ENCODE results near the gene GRIP2.

Gene GRIP2

DNA sequence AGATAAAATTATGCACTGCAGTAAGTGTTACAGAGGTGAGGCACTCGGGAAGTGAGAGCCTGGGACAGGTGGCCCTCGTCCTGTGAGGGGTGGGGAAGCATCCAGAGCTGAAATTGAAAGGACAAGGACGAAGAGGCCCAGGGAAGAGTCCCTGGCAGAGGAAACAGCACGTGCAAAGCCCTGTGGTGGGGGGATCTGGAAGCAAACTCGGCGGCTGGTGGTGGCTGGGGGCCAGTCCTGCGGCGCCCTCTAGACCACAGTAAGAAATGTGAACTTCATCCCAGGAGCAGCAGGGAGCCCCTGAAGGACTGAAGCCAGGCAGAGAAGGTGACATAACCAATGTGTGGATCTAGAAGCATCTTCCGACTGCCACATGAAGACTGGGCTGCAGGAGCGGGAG lies 42.8 kb downstream of the GRIP2 start:
- Histone ChIP-seq H3K27ac (ENCODE audit: insufficient read depth, low read length, poor library complexity, severe bottlenecking) (no peak overlapping the region), H3K4me1 (ENCODE audit: control insufficient read depth, insufficient read depth, low read length, poor library complexity, severe bottlenecking) (no peaks in the 10 kb centered on the region), H3K27me3 (replicated peaks; ENCODE audit: control insufficient read depth, insufficient read depth, low read length, poor library complexity, severe bottlenecking) (no peaks in the 10 kb centered on the region), H3K36me3 (ENCODE audit: control insufficient read depth, insufficient read depth, low read length) (no peaks in the 10 kb centered on the region), H3K4me3 (ENCODE audit: insufficient read depth, low read depth, low read length, poor library complexity, severe bottlenecking) (no peak overlapping the region), H3K9me3 (ENCODE audit: control insufficient read depth, low read length) (no peaks in the 10 kb centered on the region)
- DNase-seq = no peak

- no peak for DNase-seq
- Histone ChIP-seq H3K9me3 (ENCODE audit: control insufficient read depth, low read length) (no peaks in the 10 kb centered on the region), H3K4me3 (ENCODE audit: insufficient read depth, low read depth, low read length, poor library complexity, severe bottlenecking) (no peak overlapping the region), H3K27me3 (replicated peaks; ENCODE audit: control insufficient read depth, insufficient read depth, low read length, poor library complexity, severe bottlenecking) (no peaks in the 10 kb centered on the region), H3K4me1 (ENCODE audit: control insufficient read depth, insufficient read depth, low read length, poor library complexity, severe bottlenecking) (no peaks in the 10 kb centered on the region), H3K36me3 (ENCODE audit: control insufficient read depth, insufficient read depth, low read length) (no peaks in the 10 kb centered on the region), H3K27ac (ENCODE audit: insufficient read depth, low read length, poor library complexity, severe bottlenecking) (no peak overlapping the region)
Measured at GRCh38 chr3:14496351-14496750, 43.8 kb downstream of the GRIP2 start.

- Histone ChIP-seq H3K4me1 (ENCODE audit: control insufficient read depth, insufficient read depth, low read length, poor library complexity, severe bottlenecking) (no peaks in the 10 kb centered on the region), H3K27ac (ENCODE audit: insufficient read depth, low read length, poor library complexity, severe bottlenecking) (no peak overlapping the region), H3K27me3 (replicated peaks; ENCODE audit: control insufficient read depth, insufficient read depth, low read length, poor library complexity, severe bottlenecking) (no peaks in the 10 kb centered on the region), H3K9me3 (ENCODE audit: control insufficient read depth, low read length) (no peaks in the 10 kb centered on the region), H3K4me3 (ENCODE audit: insufficient read depth, low read depth, low read length, poor library complexity, severe bottlenecking) (no peak overlapping the region), H3K36me3 (ENCODE audit: control insufficient read depth, insufficient read depth, low read length) (no peaks in the 10 kb centered on the region)
- no peak for DNase-seq
Measured at GRCh38 chr3:14494973-14495300, 45.2 kb downstream of the GRIP2 start.

DNA sequence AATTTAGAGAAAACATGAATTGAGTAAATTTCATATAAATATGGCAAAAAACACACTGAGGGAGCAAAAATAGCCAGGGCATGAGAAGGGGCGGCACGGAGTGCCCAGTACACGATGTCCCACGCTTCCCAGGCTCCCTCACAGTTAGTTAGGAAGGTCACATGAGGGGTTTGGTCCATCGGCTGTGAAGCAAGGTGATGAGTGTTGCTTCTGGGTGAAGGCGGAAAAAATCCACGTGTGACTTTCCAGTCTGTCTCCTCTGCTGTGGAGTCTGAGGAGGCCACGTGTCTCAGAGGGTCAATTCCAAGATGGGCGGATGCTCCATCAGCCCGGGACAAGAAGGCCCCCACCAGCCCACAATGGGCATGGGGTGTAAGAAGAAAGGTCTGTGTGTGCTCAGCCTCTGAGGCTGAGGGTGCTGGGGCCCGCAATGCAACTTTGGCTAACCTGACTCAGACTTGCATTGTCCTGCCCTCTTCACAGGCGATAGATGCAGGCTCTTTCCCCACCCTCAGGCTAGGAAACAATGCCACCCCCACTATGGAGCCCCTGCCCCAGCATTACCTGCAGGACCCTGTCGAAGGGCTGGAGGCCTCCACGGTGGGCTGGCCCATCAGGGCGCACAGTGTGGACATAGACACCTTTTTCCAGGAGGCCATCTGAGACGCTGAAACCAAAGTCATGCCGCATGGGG lies 45.7 kb downstream of the GRIP2 start:
- Histone ChIP-seq H3K27me3 (replicated peaks; ENCODE audit: control insufficient read depth, insufficient read depth, low read length, poor library complexity, severe bottlenecking) (no peaks in the 10 kb centered on the region), H3K9me3 (ENCODE audit: control insufficient read depth, low read length) (no peaks in the 10 kb centered on the region), H3K27ac (ENCODE audit: insufficient read depth, low read length, poor library complexity, severe bottlenecking) (no peak overlapping the region), H3K4me3 (ENCODE audit: insufficient read depth, low read depth, low read length, poor library complexity, severe bottlenecking) (no peak overlapping the region), H3K4me1 (ENCODE audit: control insufficient read depth, insufficient read depth, low read length, poor library complexity, severe bottlenecking) (no peaks in the 10 kb centered on the region), H3K36me3 (ENCODE audit: control insufficient read depth, insufficient read depth, low read length) (no peaks in the 10 kb centered on the region)
- no peak for DNase-seq

DNA sequence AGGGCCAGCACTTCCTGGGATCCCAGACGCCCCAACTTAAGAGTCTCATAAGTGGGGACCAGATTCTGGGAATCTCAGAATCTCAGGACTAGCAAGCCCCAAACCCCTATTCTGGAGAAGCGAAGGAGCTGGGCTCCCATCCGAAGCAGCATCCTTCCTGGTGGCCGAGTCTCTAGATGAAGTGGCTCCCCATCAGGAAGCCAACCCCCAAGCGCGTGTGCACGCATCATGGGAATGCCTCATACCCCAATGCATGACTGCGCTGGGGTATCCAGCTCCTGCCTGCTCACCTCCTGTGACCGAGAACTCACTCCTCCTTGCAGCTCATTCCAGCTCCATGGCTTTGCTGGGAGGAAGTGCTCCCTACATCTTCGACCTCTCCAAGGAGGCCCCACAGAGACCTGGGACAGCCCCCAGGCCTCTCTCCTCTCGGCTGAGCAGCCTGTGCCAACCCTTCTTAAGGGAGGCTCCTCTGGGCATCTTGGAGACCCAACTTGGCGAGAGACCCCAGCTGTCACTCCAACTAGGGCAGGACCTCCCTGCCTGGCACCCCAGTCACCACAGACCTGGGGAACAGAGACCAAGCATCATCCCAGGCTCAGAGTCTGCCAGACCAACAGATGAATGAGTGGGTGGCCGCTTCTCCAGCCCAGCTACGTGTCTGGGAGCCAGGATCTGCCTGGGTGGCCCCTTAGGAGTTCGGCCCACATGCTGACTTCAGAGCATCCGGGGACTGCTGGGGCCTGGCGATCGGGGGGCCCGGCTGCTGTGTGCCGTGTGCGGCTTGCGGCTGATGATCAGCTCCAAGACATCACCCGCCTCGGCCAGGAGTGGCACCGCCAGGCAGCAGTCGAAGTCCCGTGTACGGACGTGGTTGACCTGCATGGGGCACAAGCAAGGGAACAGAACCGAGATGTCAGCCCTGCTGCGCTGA lies 46.9 kb downstream of the GRIP2 start:
- H3K4me3 ChIP-seq (ENCODE audit: insufficient read depth, low read depth, low read length, poor library complexity, severe bottlenecking) = no peak overlapping the region
- H3K36me3 ChIP-seq (ENCODE audit: control insufficient read depth, insufficient read depth, low read length) = peaks cover 3% of the 10 kb centered on the region
- no peaks in the 10 kb centered on the region for H3K4me1 ChIP-seq (ENCODE audit: control insufficient read depth, insufficient read depth, low read length, poor library complexity, severe bottlenecking)
- no peak for DNase-seq
- no peaks in the 10 kb centered on the region for H3K27me3 ChIP-seq (replicated peaks; ENCODE audit: control insufficient read depth, insufficient read depth, low read length, poor library complexity, severe bottlenecking)
- no peaks in the 10 kb centered on the region for H3K9me3 ChIP-seq (ENCODE audit: control insufficient read depth, low read length)
- H3K27ac ChIP-seq (ENCODE audit: insufficient read depth, low read length, poor library complexity, severe bottlenecking) = no peak overlapping the region

DNA sequence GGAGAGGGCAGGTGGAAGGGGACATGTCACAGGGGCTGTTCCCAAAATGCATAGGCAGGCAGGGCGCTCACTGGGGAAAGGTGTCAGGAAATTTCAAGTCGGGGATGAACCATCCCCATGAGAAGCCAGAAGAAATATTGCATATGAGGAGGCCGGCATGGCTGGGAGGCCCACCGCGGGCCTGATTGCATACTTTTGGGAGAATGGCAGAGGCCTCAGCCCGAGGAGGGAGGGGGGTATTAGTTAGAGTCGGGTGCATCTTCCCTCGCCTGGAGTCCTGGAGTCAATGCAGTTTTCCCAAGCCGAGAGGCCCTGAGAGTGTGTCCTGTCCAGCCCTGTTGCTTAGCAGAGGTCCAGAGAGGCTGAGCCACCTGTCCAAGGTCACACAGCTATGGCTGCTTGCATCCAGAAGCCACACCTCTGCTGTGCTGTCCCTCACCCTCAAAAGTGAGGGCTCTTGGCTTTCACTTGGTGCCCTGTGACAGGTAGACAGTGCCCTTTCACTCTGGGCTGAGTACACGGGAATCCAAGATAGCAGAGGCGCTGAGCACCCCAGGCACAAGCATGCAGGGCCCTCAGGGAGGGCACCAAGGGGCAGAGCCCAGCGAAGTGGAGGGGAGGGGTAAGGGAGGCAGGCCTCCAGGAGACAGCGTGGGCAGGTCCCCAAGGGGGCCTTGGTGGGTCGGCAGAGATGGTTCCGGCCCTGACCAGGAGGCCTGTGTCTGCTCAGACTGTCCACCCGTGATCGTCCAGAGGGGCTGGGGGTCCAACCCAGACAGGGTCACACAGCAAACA lies 48.5 kb downstream of the GRIP2 start:
- Histone ChIP-seq H3K4me3 (ENCODE audit: insufficient read depth, low read depth, low read length, poor library complexity, severe bottlenecking) (no peak overlapping the region), H3K27me3 (replicated peaks; ENCODE audit: control insufficient read depth, insufficient read depth, low read length, poor library complexity, severe bottlenecking) (no peaks in the 10 kb centered on the region), H3K9me3 (ENCODE audit: control insufficient read depth, low read length) (no peaks in the 10 kb centered on the region), H3K36me3 (ENCODE audit: control insufficient read depth, insufficient read depth, low read length) (peaks cover 13% of the 10 kb centered on the region), H3K4me1 (ENCODE audit: control insufficient read depth, insufficient read depth, low read length, poor library complexity, severe bottlenecking) (no peaks in the 10 kb centered on the region), H3K27ac (ENCODE audit: insufficient read depth, low read length, poor library complexity, severe bottlenecking) (no peak overlapping the region)
- no peak for DNase-seq

DNA sequence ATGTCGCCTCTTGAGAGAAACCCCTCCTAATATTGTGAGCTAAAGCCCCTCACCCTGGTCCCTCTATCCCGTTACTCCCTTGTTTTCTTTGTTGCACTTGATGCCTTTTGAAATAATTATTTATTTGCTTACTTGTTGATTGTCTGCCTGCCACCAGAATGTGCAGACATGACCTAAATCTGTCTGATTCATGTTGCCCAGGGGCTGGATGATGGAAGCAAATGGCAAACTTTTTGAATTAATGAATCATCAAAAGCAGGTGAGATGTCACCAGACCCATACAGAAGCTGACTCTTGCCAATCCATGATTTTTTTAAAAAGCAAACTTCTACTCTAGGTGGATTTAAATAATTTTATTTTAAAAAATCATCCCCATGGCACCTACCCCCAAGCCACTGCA lies 49.3 kb downstream of the GRIP2 start:
- no peak for DNase-seq
- H3K27ac ChIP-seq (ENCODE audit: insufficient read depth, low read length, poor library complexity, severe bottlenecking) = no peak overlapping the region
- H3K4me3 ChIP-seq (ENCODE audit: insufficient read depth, low read depth, low read length, poor library complexity, severe bottlenecking) = no peak overlapping the region
- H3K4me1 ChIP-seq (ENCODE audit: control insufficient read depth, insufficient read depth, low read length, poor library complexity, severe bottlenecking) = no peaks in the 10 kb centered on the region
- peaks cover 21% of the 10 kb centered on the region for H3K36me3 ChIP-seq (ENCODE audit: control insufficient read depth, insufficient read depth, low read length)
- H3K9me3 ChIP-seq (ENCODE audit: control insufficient read depth, low read length) = no peaks in the 10 kb centered on the region
- no peaks in the 10 kb centered on the region for H3K27me3 ChIP-seq (replicated peaks; ENCODE audit: control insufficient read depth, insufficient read depth, low read length, poor library complexity, severe bottlenecking)

DNA sequence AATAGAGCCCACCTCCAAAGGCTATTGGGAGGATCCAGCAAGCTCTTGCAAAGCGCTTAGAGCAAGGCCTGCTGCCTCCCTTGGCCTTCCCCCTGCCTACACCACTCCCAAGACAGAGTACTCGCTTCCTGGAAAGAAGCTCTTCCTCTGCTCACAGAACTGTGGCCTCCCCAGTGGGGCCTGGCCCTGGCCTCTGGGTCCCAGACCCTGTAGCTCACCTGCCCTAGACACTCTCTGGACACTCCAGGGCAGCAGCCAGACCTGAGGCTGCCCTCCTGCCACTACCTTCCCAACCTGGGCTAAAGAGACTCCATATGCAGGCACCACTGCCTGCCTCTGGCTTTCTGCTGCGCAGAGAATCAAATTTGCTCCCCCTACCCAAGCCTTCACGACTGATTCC lies 49.9 kb downstream of the GRIP2 start:
- H3K9me3 ChIP-seq (ENCODE audit: control insufficient read depth, low read length) = no peaks in the 10 kb centered on the region
- no peak overlapping the region for H3K27ac ChIP-seq (ENCODE audit: insufficient read depth, low read length, poor library complexity, severe bottlenecking)
- no peaks in the 10 kb centered on the region for H3K4me1 ChIP-seq (ENCODE audit: control insufficient read depth, insufficient read depth, low read length, poor library complexity, severe bottlenecking)
- no peak for DNase-seq
- no peak overlapping the region for H3K4me3 ChIP-seq (ENCODE audit: insufficient read depth, low read depth, low read length, poor library complexity, severe bottlenecking)
- peaks cover 27% of the 10 kb centered on the region for H3K36me3 ChIP-seq (ENCODE audit: control insufficient read depth, insufficient read depth, low read length)
- H3K27me3 ChIP-seq (replicated peaks; ENCODE audit: control insufficient read depth, insufficient read depth, low read length, poor library complexity, severe bottlenecking) = no peaks in the 10 kb centered on the region

- Histone ChIP-seq H3K9me3 (ENCODE audit: control insufficient read depth, low read length) (no peaks in the 10 kb centered on the region), H3K27ac (ENCODE audit: insufficient read depth, low read length, poor library complexity, severe bottlenecking) (no peak overlapping the region), H3K4me1 (ENCODE audit: control insufficient read depth, insufficient read depth, low read length, poor library complexity, severe bottlenecking) (no peaks in the 10 kb centered on the region), H3K27me3 (replicated peaks; ENCODE audit: control insufficient read depth, insufficient read depth, low read length, poor library complexity, severe bottlenecking) (no peaks in the 10 kb centered on the region), H3K4me3 (ENCODE audit: insufficient read depth, low read depth, low read length, poor library complexity, severe bottlenecking) (no peak overlapping the region), H3K36me3 (ENCODE audit: control insufficient read depth, insufficient read depth, low read length) (peaks cover 31% of the 10 kb centered on the region)
- DNase-seq = no peak
Measured at GRCh38 chr3:14489641-14490040, 50.5 kb downstream of the GRIP2 start.
